GM12892 (cell line): ENCODE results near the gene MORC3.
"Not testable (repeated sequence)": the region's sequence is repeated elsewhere in the genome, so short reads cannot be mapped to it uniquely, and the experiment has no call there.

Experiments used
- DNase-seq: peaks from one replicate; pipeline ENCODE4 v3.0.0; 2011; ENCODE audit not compliant: insufficient read length
- FAIRE-seq: peaks from 2 replicates; lab custom pipeline; 2011; peaks lifted over from hg19 to GRCh38; lab: Jason Lieb, UNC
- POLR2A ChIP-seq: IDR thresholded peaks from 2 replicates; pipeline ENCODE4 v1.6.1; 2011; ENCODE audit warnings: low read depth, low read length, control low read depth
- POLR2AphosphoS5 ChIP-seq: IDR thresholded peaks from 2 replicates; pipeline ENCODE4 v1.6.1; 2011; ENCODE audit warnings: low read depth, low read length, control low read depth
- TAF1 ChIP-seq: IDR thresholded peaks from 2 replicates; pipeline ENCODE4 v1.6.1; 2011; ENCODE audit warnings: low read depth, mild to moderate bottlenecking, control low read depth, low read length, borderline replicate concordance

The MORC3 gene

DNA sequence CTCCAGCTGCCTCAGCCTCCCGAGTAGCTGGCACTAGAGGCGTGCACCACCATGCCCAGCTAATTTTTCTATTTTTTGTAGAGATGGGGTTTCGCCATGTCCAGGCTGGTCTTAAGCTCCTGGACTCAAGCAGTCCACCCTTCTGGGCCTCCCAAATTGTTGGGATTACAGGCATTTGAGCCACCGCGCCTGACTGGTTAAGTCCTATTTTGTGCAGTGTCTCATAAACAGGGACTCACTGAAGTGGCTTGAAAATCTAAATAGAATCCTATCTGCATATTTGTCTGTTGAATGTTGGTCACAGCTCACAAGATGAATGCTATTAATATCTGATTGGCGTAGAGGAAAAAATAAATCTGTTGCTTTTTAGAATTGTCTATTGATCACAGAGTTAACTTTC is 59.3 kb downstream of the MORC3 start:
- DNase-seq (no peak), FAIRE-seq (no peak)
- no peak for TF ChIP-seq POLR2AphosphoS5
- no peak for TF ChIP-seq TAF1

DNA sequence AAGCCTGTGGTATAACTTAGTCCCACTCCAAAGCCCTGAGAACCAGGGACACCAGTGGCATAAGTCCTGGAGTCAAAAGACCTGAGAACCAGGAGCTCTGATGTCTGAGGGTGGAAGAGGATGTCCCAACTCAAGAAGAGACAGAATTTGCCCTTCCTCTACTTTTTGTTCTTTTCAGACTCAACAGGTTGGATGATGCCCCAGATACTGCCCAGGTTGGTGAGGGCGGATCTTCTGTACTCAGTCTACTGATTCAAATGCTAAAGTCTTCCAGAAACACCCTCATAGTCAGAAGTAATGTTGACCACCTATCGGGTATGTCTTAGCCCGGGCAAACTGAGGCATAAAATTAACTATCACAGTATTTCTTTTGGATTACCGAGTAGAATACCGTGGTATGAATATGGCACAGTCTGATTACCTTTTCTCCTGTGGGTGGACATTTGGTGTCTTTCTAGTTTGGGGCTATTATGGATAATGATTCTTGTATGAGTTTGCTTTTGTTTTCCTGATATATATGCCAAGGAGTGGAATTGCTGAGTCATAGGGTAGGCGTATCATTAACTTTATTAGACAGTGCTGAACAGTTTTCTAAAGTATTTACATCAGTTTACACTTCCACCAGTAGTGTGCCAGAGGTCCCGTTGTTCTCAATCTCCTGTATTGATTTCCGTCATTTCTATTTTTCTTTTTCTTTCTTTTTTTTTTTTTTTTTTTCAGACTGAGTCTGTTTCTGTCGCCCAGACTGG is 62.0 kb downstream of the MORC3 start:
- no peak for FAIRE-seq
- DNase-seq = no peak
- TF ChIP-seq TAF1 = no peak
- no peak for TF ChIP-seq POLR2A
- TF ChIP-seq POLR2AphosphoS5 = no peak

- DNase-seq, FAIRE-seq: not testable (repeated sequence)
Measured at GRCh38 chr21:36382722-36383121, 62.7 kb downstream of the MORC3 start.

DNA sequence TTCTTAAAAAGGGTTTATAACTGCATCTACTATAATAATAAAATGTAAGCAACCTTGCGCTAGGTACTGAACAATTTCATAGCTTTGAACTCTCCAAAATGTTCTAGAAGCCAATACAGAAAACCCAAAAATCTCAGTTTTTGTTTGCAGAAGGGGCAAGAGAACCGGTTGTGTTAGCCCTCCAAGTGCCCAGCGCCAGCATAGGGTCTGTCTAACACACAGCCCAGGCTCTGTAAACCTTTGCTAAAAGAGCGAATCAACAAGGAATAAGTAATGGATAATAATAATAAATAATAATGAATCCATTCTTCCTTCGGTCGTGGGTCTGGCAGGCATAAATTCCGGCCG is 64.9 kb downstream of the MORC3 start:
- DNase-seq = no peak
- no peak for FAIRE-seq
- TF ChIP-seq POLR2A = no peak

DNA sequence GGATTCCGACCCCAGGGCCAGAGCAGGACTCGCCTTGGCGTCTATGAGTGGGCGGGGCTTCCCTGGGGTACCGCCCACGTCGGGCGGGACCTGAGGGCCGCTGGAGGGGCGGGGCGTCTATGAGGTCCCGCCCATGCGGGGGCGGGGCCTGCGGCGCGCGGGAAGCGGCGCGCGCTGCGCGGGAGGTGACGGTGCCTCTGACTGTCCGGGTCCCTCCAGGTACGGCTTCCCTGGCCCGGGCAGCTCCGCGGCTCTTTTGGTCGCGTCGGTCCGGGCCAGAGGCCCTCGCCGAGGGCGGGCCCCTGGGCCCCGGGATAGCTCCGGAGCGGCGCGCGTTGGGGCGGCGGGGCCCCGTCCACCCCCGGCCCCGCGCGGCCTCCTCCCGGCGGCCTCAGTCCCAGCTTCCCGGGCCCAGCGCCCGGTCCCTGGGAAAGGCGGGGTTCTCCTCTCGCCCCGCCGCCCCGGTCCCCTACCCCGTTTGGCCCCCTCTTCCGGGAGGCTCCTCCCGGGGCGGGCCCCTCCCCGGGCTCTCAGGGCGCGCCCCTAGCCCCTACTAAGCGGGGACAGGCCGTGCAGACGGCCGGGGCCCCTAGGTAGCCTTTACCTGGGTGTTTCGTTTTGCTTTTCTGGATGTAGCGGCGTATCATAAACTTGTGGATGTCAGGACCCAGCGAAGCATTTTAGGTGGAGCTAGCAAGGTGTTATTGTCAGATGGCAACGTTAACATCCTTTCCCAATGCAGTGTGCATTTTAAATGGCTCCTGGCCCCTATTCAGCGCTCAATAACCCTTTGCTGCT is 65.4 kb downstream of the MORC3 start, which contains the start of gene CHAF1B:
Gene CHAF1B (plus strand): TSS at position 160 of the 798 bp plus-strand sequence. CDS start 745 bp downstream, outside the sequence.
- peak; percentile 87 for FAIRE-seq
- peak; percentile 87 for DNase-seq
- TF ChIP-seq POLR2AphosphoS5 (peak; percentile 77), POLR2A (peak; percentile 84), TAF1 (peak; percentile 50; the same call in 1 of the 2 replicates)

- no peak for DNase-seq
- TF ChIP-seq TAF1 (no peak), POLR2A (no peak), POLR2AphosphoS5 (no peak)
- FAIRE-seq = no peak
Measured at GRCh38 chr21:36386031-36386642, 66.1 kb downstream of the MORC3 start.

DNA sequence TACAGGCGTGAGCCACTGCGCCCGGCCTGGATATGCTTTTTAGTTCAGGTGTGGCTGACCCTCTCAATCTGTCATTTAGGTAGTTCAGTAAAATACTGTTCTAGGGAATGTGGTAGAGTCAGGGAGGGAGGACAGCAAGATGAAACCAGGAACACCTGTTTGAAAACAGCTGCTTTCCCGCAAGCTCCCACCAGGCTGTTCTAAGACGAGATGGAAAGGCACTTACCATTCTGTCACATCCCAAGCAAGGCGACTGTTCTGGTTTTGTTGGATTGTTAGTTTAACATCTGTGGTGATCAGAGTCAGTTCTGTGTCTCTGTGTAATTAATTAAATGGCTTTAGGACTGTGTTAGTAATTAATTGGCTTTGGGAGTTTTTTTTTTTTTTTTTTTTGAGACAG is 68.1 kb downstream of the MORC3 start:
- no peak for DNase-seq
- no peak for TF ChIP-seq POLR2AphosphoS5
- TF ChIP-seq TAF1 = no peak
- no peak for TF ChIP-seq POLR2A
- no peak for FAIRE-seq

- no peak for TF ChIP-seq POLR2AphosphoS5
- no peak for TF ChIP-seq POLR2A
- no peak for TF ChIP-seq TAF1
- no peak for FAIRE-seq
- no peak for DNase-seq
Measured at GRCh38 chr21:36388835-36389234, 68.8 kb downstream of the MORC3 start.

DNA sequence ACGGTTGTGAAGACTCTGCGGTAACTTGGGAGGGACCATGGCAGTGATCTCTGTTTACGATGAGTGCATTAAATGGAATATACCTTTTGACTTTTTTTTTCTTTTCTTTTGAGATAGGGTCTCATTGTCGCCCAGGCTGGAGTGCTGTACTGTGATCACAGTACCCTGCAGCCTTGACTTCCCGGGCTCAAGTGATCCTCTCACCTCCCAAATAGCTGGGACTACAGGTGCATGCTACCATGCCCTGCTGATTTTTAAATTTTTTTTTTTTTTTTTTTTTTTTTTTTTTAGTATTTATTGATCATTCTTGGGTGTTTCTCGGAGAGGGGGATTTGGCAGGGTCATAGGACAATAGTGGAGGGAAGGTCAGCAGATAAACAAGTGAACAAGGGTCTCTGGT is 71.7 kb downstream of the MORC3 start:
- not testable (repeated sequence) for FAIRE-seq, DNase-seq

GRCh38 chr21:36395353-36396111 is 75.5 kb downstream of the MORC3 start:
- TF ChIP-seq POLR2AphosphoS5 (no peak), POLR2A (no peak), TAF1 (no peak)
- DNase-seq = no peak
- no peak for FAIRE-seq

- TF ChIP-seq POLR2A (no peak), POLR2AphosphoS5 (no peak), TAF1 (no peak)
- FAIRE-seq (no peak), DNase-seq (no peak)
Measured at GRCh38 chr21:36396325-36396724, 76.3 kb downstream of the MORC3 start.
